Right renal cortex interstitium (tissue), 3 donors: ENCODE measurements around the gene POLN. TPM values are rescaled to one million over a fixed set of nuclear protein-coding genes. Genes with fewer than 3 reads are reported as not detected.
"Not testable (repeated sequence)": the region's sequence is repeated elsewhere in the genome, so short reads cannot be mapped to it uniquely, and the experiment has no call there.

Experiments used
- DNase-seq, 3 donors: peaks; one replicate each; pipeline ENCODE4 v3.0.0-alpha.2; 2013; ENCODE audit warnings: low read depth in 3 of 3, low spot score in 2 of 3
- polyA plus RNA-seq, 3 donors: library from polyadenylated mRNA; unstranded; fragments of 120-200 nt; gene quantifications; one replicate each; pipeline ENCODE4 v1.2.1, GENCODE V29; 2013; ENCODE audit not compliant: insufficient read length in 3 of 3

Gene POLN
- polyA plus RNA-seq, 3 donors: 2.5 to 3.3 (median 2.8) TPM

DNA sequence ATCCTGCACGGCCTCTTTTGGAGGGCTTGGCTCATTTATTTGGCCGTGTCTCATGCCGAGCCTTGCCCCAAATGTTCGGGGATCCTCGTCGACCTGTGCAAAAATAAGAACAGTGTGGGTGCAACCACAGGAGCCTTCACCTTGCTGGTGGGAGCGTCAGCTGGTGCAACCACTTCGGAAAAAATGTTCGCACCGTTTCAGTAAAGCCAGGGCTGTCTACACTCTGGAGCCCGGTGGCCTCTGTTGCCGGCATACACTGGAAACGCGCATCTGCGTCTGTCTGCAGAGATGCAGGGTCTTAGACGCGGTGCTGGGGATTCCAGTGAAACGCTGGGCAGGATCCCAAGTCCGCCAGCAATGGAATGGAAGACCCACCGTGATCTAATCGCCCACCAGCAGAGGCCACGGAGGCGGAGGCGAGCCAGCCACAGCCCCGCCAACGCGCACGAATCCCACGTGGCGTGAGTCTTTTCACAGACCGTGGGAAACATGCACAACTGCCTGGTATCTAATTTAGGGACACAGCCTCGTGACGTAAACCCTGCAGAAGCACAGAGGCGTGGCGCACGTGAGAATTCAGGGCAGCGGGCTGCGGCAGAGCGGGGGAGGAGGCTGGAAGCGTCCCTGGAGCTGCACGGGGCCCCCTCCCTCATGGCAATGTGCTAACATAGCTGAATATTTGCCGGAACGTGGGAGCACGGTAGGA is 33.8 kb upstream of the POLN start:
- DNase-seq: no peak

DNA sequence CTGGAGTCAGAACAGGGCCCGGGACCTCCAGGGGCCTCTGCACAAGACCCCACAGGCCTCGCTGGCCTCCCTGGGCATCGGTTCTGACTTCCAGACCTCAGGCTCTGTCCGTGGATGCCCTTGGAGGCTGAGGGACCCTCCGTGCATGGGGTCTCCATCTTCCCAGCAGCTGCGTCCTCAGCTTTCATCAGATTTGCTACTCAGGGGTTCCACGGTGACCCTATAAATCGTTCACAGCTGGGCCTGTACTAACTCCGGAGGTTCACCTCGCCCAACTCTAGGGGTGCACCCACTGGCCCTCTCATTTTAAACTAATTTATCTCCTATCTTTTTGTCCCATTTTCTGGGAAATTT is 33.1 kb upstream of the POLN start:
- DNase-seq: not testable (repeated sequence)

DNA sequence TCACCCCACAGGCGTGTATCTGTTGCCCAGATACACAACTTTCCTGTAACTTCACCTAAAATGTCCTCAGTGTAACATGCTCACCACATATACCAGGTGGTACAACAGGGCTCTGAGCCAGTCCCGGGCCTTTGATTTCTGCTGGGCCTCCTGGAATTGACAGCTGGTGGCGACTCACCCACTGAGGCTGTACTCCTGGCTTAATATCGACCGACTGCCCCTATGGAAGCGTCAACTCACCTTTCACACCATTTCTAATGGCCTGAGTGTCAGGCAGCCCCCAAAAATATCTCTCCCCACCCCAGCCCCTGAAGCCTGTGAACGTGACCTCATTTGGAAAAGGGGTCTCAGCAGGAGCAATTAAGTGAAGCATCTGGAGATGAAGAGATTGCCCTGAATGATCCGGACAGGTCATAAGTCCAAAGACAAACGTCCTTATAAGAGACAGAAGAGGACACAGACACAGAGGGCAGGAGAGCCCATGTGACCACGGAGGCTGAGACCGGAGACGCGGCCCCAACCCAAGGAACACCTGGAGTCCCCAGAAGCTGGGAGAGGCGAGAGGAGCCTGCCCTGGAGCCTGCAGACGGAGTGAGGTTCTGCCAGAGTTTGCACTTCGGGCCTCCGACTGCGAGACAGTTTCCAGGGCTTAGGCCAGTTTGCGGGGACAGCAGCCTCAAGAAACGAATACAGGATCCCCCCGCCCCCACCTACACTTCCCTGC is 32.6 kb upstream of the POLN start:
- DNase-seq: no peak

DNA sequence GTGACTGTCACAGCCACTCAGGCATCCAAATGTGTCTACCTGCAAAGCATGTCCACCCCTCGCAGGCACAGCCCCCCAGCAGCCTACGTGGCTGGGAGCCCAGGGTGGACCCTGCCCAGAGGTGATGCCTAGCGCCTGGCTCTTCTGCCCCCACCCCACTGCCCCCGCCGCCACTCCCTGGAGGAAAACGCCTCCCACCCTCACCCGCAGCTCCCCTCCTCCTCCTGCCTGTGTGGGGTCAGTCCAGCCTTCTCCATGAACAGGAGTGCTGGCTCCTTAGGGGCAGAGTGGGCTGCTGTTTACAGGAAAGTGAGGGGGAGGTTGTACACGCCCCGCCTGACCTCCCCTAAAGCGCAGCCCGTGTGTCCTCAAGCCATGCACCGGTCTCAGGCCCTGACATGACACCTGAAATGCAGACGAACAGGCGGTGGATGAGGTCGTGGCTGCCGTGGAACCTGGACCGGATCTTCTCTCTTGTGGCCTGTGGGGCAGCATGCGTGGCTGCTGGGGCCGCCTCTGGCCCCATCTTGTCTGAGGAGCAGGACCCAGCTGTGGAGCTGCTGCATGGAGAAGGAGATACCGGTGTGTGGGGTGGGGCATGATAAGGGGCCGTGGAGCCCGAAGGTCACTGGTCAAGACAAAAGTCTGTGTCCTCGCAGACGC is 31.9 kb upstream of the POLN start:
- DNase-seq: no peak

DNA sequence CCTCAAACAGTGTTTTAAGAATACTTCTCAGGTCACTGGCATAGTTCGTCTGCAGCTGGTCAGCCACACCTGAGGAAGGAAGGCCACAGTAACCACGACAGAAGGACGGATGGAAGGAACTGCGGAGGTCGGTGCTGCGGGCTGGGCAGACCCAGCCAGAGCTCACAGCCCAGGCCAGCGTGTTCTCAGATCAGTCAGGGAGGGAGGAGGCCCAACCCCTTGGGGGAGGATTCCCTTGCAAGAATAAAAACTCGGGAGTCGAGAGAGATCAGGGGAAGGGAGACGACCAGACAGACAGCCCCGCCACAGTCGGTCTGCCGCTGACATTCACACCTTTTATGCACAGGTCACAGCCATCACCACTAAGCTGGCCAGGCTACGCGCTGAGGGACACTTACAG is 31.3 kb upstream of the POLN start:
- DNase-seq: no peak

DNA sequence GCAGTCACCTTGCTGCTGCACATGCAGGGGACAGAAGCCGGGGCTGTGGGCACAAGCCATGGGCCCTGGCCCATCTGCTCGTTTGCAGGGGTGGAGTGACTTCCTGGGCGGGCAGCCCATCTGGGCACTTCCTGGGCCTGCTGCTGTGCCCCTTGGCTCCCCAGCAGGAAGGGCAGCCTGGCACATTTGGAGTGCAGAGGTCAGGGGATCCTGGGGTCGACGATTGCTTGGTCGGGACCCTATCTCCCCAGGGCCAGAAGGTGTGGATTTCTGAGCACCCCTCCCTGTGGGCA is 30.9 kb upstream of the POLN start:
- no peak for DNase-seq

DNA sequence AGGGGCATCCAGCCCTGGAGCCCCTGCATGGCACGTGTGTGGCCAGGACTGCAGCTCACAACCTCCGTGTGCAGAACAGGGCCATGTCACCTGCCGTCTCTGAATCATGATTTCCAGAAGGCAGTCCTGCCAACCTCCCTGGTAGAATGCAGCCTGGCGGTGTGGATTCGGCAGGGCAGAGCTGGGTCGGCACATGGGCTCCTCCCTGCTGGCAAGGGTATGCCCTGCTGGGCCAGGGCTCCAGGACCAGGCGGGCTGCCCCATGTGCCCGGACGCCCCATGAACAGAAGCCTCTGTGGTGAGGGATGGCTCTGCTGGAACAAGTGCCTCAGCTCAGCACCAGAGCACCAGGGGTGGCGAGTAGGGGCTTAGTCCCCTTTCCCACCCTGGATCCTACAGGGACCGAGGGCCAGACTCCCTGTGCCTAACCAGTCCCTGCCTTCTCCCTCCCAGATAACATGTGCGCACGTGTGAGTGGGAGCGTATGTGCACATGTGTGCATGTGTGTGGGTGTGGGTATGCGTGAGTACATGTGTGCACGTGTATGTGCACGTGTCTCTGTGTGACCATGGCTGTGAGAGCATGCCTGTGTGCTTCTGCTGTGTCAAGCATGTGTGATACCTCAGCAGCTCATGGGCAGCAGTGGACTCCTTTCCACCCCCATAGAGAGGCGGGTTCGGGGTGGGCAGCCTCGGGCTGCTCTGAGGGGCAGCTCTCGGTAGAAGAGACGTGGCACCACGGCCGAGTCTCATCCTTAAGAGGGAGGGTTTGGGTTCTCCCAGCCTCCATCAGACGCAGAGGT is 30.3 kb upstream of the POLN start:
- DNase-seq: no peak

DNA sequence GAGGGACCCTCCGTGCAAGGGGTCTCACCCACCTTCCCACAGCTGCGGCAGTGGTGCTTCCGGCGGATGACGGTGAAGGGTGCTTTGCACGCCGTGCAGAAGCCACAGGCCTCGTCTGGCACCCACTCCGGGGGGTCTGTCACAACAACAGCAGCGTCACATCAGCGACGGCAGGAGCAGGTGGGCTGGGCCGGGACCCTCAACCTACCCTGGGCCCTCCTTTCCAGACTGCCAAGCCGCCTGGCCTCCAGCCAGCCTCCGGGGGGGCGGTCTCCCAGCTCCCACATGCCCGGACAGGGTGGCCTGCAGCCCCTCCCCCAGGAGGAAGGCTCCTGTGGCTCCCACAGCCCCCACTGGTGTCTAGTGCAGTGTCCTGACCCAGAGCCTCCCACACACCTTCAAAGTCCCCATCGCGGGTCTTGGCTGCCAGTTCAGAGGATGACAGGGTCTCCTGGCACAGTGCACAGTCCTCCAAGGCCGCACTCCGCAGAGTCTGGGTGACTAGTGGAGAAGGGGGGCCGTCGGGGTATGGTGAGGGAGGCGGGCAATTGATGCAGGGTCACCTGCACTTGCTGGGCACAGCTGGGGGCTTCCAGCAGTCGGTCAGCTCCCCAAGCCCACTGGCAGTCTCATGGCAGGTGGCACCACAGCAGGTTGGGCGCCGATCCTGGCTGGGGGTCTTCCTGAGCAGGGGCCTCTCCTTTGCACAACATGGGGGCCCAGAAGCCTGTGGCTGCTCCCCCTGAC is 29.5 kb upstream of the POLN start:
- DNase-seq: no peak

DNA sequence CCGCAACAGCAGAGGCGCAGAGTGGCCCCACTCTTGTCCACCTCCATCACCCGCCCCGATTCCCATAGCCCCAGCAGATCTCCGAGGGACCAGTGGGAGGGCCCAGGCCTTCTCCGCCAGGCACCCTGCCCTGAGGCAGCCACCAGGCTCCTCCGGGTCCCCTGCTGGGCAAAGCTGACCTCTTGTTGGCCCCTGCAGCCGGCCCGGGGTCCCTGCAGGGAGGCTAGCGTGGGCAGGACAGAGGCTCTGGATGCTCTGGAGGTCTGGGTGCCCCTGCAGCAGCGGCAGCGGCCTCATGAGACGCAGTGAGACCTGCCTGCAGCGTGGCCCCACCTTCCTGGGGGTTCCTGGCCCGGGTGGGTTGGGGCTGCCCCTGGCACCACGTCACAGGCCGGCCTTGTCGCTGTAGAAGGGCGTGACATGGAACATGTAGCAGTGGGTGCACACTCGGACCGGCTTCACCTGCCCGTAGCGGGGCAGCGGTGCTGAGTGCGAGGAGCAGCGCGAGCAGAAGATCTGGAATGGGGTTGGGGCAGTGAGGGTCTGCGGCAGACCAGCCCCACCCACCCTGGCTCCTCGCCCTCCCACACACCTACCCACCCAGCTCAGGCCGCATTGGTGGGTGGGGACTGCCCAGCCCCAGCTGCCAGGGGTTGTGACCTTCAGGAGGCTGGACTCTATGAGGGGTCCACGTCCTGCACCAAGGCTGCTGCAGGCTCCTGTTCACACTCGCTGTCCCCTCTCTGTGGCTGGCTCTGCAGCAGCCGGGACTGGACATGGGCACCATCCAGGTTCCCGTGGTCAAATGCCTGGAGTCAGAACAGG is 28.6 kb upstream of the POLN start:
- no peak for DNase-seq

DNA sequence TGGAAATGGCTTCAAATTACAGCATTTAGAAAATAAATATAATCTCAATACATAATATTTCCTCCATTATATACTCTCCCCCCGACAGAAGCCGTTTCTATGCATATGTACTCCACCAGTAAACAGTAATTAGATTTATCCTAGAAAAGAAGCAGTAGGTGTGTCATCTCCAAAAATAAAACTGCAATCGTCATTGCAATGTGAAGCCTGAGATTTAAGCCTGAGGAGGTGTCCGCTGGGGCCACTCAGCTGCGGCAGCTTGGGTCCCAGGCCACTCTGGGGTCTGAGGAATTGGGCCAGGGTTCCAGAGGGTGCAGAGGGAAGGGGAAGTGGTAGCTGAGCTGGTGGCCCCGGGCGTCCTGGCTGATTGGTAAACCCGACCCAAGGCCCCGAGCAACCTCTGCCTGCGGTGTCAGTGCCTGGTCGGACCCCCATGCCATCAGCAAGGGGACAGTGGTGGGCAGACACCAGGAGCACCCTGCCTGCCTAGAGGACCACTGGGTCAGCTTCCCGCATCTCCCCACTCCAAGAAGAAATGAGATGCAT is 27.8 kb upstream of the POLN start:
- no peak for DNase-seq

DNA sequence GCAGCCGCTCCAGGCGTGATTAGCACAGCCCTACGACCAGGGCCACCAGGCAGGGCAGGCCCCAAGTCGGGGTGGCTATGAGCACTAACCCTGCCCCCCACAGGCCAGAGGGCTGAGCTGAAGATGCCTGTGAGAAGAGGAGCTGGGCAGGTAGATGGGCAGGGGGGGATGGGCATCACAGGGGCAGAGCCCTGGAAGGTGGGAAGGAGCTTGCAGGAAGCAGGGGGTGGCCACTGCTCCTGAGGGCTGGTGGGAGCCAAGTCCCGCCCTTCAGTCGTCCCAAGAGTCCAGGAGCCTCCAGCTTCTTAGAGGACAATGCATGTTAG is 27.2 kb upstream of the POLN start:
- DNase-seq: no peak

DNA sequence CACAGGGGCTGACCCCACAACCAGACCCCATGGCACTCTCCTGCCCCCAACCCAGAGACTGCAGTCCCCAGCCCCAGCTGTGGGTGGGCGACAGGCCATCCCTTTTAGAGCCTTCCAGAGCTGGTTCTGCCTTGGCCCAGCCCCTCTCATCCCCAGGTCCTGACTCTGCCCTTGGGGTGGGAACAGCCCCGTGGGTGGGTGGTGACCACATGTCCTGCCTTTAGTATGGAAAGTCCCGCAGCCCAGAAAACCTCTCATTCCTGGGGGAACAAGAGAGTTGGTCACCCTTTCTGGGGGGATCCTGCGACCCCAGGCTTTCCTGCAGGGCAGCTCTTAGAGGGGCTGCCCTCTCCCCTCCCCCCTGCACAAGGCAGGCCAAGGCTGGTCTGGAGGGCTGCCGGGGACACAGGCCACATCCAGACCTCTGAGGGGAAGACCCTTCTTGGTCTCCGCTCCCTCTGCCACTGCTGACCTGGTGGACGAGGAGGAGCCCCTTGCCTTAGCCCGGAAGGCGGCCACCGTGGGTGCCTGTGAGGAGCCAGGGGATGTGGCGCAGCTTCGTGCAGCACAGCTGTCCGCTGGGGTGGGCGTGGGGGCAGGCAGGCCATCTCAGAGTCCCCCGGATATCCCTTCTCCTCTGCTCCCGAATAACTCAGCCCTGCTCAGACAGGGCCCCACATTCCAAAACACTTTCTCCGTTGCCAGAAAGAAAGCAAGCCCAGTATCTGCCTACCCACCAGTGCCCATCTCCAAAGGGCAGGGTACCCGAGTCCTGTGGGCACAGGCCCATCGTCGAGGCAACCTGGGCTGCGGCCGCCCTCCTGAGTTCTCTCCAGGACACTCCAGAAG is 26.7 kb upstream of the POLN start:
- no peak for DNase-seq

DNA sequence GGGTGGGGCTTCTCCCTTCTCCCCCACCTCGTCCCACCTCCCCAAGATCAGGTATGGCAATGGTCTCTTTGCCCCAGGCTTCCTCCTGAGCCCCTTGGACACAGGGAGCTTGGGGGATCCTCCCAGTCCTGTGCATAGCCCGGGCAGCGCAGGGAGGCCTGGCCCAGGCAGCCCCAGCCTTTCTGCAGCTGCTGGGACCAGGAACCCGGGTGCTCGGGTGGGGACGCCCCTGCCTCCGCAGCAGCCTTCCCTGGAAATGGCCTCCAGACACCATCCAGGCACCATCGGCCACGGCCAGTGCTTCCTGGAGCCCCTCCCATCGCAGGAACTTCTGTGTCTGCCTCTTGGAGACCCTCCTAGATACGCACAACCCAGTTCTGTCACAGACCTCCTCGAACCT is 25.9 kb upstream of the POLN start:
- DNase-seq: no peak

DNA sequence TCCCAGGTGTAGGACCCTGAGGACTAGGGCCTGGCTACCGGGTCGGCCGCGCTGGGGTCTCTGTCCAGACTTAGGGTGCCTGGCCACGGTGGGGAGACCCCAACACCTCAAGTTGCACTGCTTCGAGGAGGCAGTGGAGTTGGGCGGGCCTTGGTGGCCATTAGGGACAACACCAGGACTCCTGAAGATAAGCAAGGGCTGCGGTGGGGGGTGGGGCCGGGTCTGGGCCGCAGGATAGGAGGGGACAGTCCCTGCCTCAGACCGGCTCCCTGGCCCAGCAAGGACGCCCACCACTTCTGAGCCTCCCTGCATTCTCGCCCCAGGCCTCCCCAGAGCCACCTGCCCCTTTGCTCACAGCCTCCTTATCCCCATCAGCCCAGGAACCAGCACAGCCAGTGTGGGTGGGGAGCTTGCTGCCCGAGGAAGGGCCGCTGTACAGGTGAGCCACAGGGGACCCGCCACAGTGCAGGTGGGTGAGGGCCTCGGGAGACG is 25.4 kb upstream of the POLN start:
- no peak for DNase-seq

DNA sequence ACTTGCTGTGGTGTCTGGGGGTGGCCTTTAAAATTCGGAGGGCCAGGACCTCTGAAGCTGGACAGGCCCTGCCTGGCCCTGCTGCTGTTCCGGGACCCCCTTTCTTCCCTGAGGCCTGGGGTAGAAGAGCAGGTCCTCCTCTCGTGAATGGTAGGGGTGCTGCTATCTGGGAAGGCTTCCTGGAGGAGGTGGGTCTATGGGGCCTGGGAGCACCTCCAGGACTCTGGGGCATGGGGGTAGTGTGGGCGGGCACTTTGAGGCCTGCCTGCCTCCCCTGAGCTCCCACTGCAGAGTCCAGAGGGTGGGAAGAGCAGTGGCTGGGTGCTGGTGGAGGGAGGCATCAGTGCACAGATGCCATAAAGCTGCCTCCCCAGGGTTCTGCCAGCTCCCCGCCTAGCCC is 24.9 kb upstream of the POLN start:
- DNase-seq: no peak

DNA sequence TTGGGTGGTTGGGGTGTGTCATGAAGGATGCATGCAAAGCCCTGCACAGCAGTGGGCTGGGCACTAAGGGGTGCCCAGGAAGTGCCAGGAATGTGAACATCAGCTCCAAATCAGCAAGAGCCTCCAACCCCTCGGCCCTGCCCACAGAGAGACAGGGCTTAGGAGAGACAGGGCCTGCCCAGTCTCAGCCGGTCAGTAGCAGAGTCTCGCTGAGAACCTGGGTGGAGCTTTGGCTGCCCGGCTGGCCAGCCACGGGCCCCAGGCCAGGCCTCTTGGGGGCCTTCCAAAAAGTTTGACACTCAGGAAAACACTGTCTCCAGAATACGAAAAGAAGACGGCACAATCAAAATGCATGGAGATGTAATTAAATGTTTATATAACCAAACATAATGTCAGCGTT is 24.3 kb upstream of the POLN start:
- no peak for DNase-seq

DNA sequence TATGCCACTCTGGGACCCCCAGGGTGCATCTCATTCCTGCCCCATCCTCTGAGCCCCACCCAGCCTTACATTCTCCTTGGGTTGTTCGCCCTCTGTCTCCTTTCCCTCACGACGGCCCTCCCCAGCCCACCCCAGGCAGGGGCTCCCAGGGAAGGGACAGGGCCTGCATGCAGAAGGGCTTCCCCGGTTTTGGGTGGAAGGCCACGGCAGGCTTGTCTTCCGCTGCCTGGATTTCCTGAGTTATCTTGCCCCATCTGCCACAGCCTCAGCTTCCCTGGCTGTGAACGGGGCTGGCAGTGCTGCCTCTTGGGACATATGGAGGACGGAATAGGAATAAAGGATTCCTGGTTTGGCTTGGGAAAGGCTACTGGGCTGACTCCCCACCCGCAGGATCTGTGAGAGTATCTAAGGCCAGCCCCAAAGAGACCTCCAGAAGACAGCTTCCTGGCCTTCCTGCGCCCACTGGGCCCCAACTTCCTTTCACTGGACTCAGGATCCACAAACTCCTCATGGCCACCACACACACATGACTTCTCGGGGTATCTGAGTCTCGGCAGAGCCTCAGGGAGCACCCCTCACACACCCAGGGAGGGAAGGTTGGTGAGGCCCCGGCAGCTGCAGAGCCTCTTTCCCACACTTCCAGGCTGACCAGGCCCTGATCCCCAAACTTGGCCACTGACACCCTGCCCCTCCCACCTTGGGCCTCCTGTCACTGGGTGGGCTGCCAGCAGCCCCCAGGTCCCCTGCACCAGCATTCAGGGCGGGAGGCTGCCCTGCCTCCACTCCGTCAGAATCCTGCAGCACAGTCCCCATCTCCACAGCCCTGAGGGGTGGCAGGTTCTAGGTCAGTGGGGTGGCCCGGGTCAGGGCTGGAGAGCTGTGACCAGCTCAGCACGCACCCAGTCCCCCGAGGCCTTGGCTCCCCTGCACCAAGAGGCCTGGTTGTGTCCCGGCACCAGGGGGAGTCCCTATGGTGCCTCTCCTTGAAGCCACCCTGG is 23.5 kb upstream of the POLN start:
- DNase-seq: no peak
